SK-N-SH (cell line): ENCODE results near the gene PABPC1L. TPM values are rescaled to one million over a fixed set of nuclear protein-coding genes. Genes with fewer than 3 reads are reported as not detected.

Experiments used
- CTCF ChIA-PET: fragments of 300-600, 350-600 bp; formaldehyde crosslinking; extraction: SDS; loops from one replicate; lab custom pipeline; 2021; lab: Yijun Ruan, JAX
- POLR2A ChIA-PET: fragments of 350-600 bp; sonication (Branson Sonifier 250); formaldehyde crosslinking; extraction: SDS; loops from one replicate; lab custom pipeline; 2020; ENCODE audit warnings: antibody characterized with exemption, inconsistent platforms; lab: Yijun Ruan, JAX
- DNase-seq: peaks from one replicate; pipeline ENCODE4 v3.0.0; 2012
- H2AFZ ChIP-seq: fragments of 200-600 bp; sonication (generic); 2 replicates; pipeline ENCODE4 v1.8.1; 2016; ENCODE audit warnings: antibody characterized with exemption, mild to moderate bottlenecking, low read depth
- H3F3A ChIP-seq: fragments of 200-600 bp; sonication (generic); replicated peaks from 2 replicates; pipeline ENCODE3; 2016; ENCODE audit warnings: antibody characterized with exemption, mild to moderate bottlenecking; ENCODE audit not compliant: insufficient read depth
- H3K27ac ChIP-seq, 2 experiments: fragments of 200-500 bp in 1 of 2; fragments of 200-600 bp in 1 of 2; sonication (Bioruptor generic) in 1 of 2; sonication (generic), shearing (Covaris generic) in 1 of 2; 2 replicates each; pipeline versions ENCODE4 v1.5.1 to v1.6.1; 2014 to 2016; ENCODE audit warnings: low read depth in 2 of 2, inconsistent platforms in 1 of 2, low read length in 1 of 2, mild to moderate bottlenecking in 1 of 2, mixed read lengths in 1 of 2
- H3K27me3 ChIP-seq: fragments of 200-600 bp; sonication (generic), shearing (Covaris generic); 2 replicates; pipeline ENCODE4 v1.6.1; 2016; ENCODE audit warnings: mixed run types; ENCODE audit not compliant: insufficient read depth
- H3K36me3 ChIP-seq, 2 experiments: fragments of 200-500 bp in 1 of 2; fragments of 200-600 bp in 1 of 2; sonication (Bioruptor generic) in 1 of 2; sonication (generic) in 1 of 2; replicated peaks in 1 of 2; 2 replicates each; pipeline versions ENCODE3 to v1.5.1; 2014 to 2016; ENCODE audit warnings: low read length in 1 of 2, mild to moderate bottlenecking in 1 of 2; ENCODE audit not compliant: insufficient read depth in 2 of 2, control insufficient read depth in 1 of 2
- H3K4me1 ChIP-seq, 2 experiments: fragments of 200-500 bp in 1 of 2; fragments of 200-600 bp in 1 of 2; sonication (Bioruptor generic) in 1 of 2; sonication (generic), shearing (Covaris generic) in 1 of 2; 2 replicates each; pipeline versions ENCODE4 v1.5.1 to v1.6.1; 2014 to 2016; ENCODE audit warnings: low read depth in 1 of 2, low read length in 1 of 2, mixed run types in 1 of 2; ENCODE audit not compliant: insufficient read depth in 2 of 2, control insufficient read depth in 1 of 2
- H3K4me2 ChIP-seq: fragments of 200-600 bp; sonication (generic), shearing (Covaris generic); 2 replicates; pipeline ENCODE4 v1.6.1; 2017; ENCODE audit warnings: mixed run types
- H3K4me3 ChIP-seq, 2 experiments: fragments of 200-500 bp in 1 of 2; fragments of 200-600 bp in 1 of 2; sonication (Bioruptor generic) in 1 of 2; sonication (generic), shearing (Covaris generic) in 1 of 2; 2 replicates each; pipeline versions ENCODE4 v1.5.1 to v1.8.1; 2014 to 2016; ENCODE audit warnings: low read depth in 2 of 2, inconsistent platforms in 1 of 2, low read length in 1 of 2, mild to moderate bottlenecking in 1 of 2, mixed read lengths in 1 of 2, moderate library complexity in 1 of 2
- H3K79me2 ChIP-seq: fragments of 200-600 bp; sonication (generic); 2 replicates; pipeline ENCODE4 v1.8.1; 2017; ENCODE audit warnings: mild to moderate bottlenecking; ENCODE audit not compliant: insufficient read depth
- H3K9ac ChIP-seq: fragments of 200-600 bp; sonication (generic); 2 replicates; pipeline ENCODE4 v1.6.1; 2017; ENCODE audit warnings: mixed run types
- H3K9me2 ChIP-seq: fragments of 200-600 bp; sonication (generic); 2 replicates; pipeline ENCODE4 v1.6.1; 2017; ENCODE audit warnings: mixed run types
- H3K9me3 ChIP-seq: fragments of 200-600 bp; sonication (generic); 2 replicates; pipeline ENCODE4 v1.6.1; 2017; ENCODE audit warnings: mixed run types, mild to moderate bottlenecking, moderate library complexity
- H4K20me1 ChIP-seq: fragments of 200-600 bp; sonication (generic); 2 replicates; pipeline ENCODE4 v1.6.1; 2017; ENCODE audit warnings: mild to moderate bottlenecking, mixed run types; ENCODE audit not compliant: insufficient read depth
- CTCF ChIP-seq: fragments of 200-600 bp; sonication (generic); IDR thresholded peaks from 2 replicates; pipeline ENCODE4 v1.6.1; 2017; ENCODE audit warnings: antibody characterized with exemption, mild to moderate bottlenecking, moderate library complexity
- ELF1 ChIP-seq: IDR thresholded peaks from 2 replicates; pipeline ENCODE4 v1.4.0; 2012
- EP300 ChIP-seq, 2 experiments: IDR thresholded peaks; 2 replicates each; pipeline versions ENCODE4 v1.4.0 to v1.6.1; 2012; ENCODE audit warnings: borderline replicate concordance in 1 of 2, low read depth in 1 of 2, low read length in 1 of 2
- FOSL2 ChIP-seq: IDR thresholded peaks from 2 replicates; pipeline ENCODE4 v1.4.0; 2012; ENCODE audit warnings: low read depth, mild to moderate bottlenecking, moderate library complexity, borderline replicate concordance
- IRF3 ChIP-seq: fragments of 150-350 bp; IDR thresholded peaks from 2 replicates; pipeline ENCODE4 v1.6.1; 2016; ENCODE audit warnings: mild to moderate bottlenecking, low read depth, low read length
- JUND ChIP-seq: IDR thresholded peaks from 2 replicates; pipeline ENCODE4 v1.4.0; 2012
- NRF1 ChIP-seq: IDR thresholded peaks from 2 replicates; pipeline ENCODE4 v1.6.1; 2012; ENCODE audit warnings: low read depth, mild to moderate bottlenecking, low read length
- RAD21 ChIP-seq: IDR thresholded peaks from 2 replicates; pipeline ENCODE4 v1.6.1; 2012; ENCODE audit warnings: mild to moderate bottlenecking, low read length
- RXRA ChIP-seq: IDR thresholded peaks from 2 replicates; pipeline ENCODE4 v1.4.0; 2012; ENCODE audit warnings: low read depth, mild to moderate bottlenecking, borderline replicate concordance
- SIN3A ChIP-seq: IDR thresholded peaks from 2 replicates; pipeline ENCODE4 v1.6.1; 2012; ENCODE audit warnings: low read depth, mild to moderate bottlenecking, low read length, moderate library complexity, borderline replicate concordance
- TAF1 ChIP-seq: IDR thresholded peaks from 2 replicates; pipeline ENCODE4 v1.6.1; 2012; ENCODE audit warnings: low read depth, mild to moderate bottlenecking, low read length, moderate library complexity, borderline replicate concordance
- TEAD4 ChIP-seq: IDR thresholded peaks from 2 replicates; pipeline ENCODE4 v1.4.0; 2012; ENCODE audit warnings: mild to moderate bottlenecking, borderline replicate concordance; ENCODE audit not compliant: insufficient read depth
- USF1 ChIP-seq: IDR thresholded peaks from 2 replicates; pipeline ENCODE4 v1.4.0; 2012; ENCODE audit warnings: low read depth, borderline replicate concordance
- ZBTB33 ChIP-seq: IDR thresholded peaks from 2 replicates; pipeline ENCODE4 v1.4.0; 2012; ENCODE audit warnings: low read depth, borderline replicate concordance
- WGBS: methylation state at CpG from one replicate; pipeline ENCODE4 v1.1.6; 2017; ENCODE audit warnings: low lambda C conversion rate; 5-methylcytosine and 5-hydroxymethylcytosine counted together
- polyA plus RNA-seq, 3 experiments: library from polyadenylated mRNA; depleted of rRNA; stranded (reverse); fragments of >200 nt; gene quantifications; 2 replicates each; pipeline ENCODE4 v1.2.3, GENCODE V29; 2012

The PABPC1L gene
- polyA plus RNA-seq, 1 of the 3 experiments (the other 2 are of a cell fraction): 205 TPM

GRCh38 chr20:44954211-44954610, 44.4 kb downstream of the PABPC1L start:
- peaks cover 59 to 69% of the 10 kb centered on the region in 2 experiments for H3K36me3 ChIP-seq
- no peaks in the 10 kb centered on the region for H3K9me2 ChIP-seq
- TF ChIP-seq EP300 (IDR thresholded peaks at IDR 0.05; ENCODE audit: borderline replicate concordance in 1 of 2, low read depth in 1 of 2, low read length in 1 of 2) (no peak), RXRA (no peak)
- H3K4me1 ChIP-seq: peaks cover 5 to 8% of the 10 kb centered on the region in 2 experiments; a peak in 3 of 4 replicates
- WGBS: 98% methylated on average over 5 of the region's 5 CpGs
- no peak overlapping the region for H3K4me3 ChIP-seq
- ChIA-PET CTCF (interaction anchor here (1.0 kb wide), 1 partner anchor 11 kb away, joined by 3 read pairs; no protein-coding TSS in a partner anchor), POLR2A (no interaction called here)
- H3K27ac ChIP-seq: no peak overlapping the region; a peak in 1 of 4 replicates
- H2AFZ ChIP-seq: no peak overlapping the region
- H3K27me3 ChIP-seq: no peaks in the 10 kb centered on the region
- peaks cover 12% of the 10 kb centered on the region for H4K20me1 ChIP-seq
- H3K9ac ChIP-seq: no peak overlapping the region
- no peak for DNase-seq
- no peak overlapping the region for H3K4me2 ChIP-seq
- no peaks in the 10 kb centered on the region for H3K9me3 ChIP-seq
- peaks cover 44% of the 10 kb centered on the region for H3K79me2 ChIP-seq
- no peaks in the 10 kb centered on the region for H3F3A ChIP-seq

DNA sequence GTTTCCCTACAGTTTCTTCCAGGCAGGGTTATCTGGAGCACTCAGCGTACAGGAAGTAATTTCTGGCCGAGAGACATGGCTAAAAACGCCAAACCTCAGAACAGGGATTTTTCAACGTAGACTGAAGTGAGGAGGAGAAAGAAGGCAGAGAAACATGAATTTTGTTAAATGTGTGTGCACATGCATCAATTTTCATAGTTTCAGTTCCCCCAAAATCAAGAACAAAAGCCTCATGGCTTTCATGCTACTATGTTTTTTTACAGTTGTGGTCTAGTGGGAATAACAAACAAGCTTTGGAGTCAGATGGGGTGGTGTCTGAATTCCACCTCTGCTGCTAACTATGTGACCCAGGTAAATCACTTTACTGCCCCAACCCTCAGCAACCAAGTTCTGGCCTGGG, 45.4 kb downstream of the PABPC1L start:
- H4K20me1 ChIP-seq: peaks cover 16% of the 10 kb centered on the region
- CTCF ChIA-PET: no interaction called here
- peaks cover 7 to 11% of the 10 kb centered on the region in 2 experiments; a peak in 3 of 4 replicates for H3K4me1 ChIP-seq
- no peaks in the 10 kb centered on the region for H3K9me3 ChIP-seq
- H2AFZ ChIP-seq: no peak overlapping the region
- peaks cover 51% of the 10 kb centered on the region for H3K79me2 ChIP-seq
- peaks cover 4% of the 10 kb centered on the region for H3F3A ChIP-seq
- H3K4me2 ChIP-seq: no peak overlapping the region
- 85% methylated on average over 4 of the region's 4 CpGs for WGBS
- POLR2A ChIA-PET: no interaction called here
- H3K27me3 ChIP-seq: no peaks in the 10 kb centered on the region
- no peak overlapping the region for H3K27ac ChIP-seq
- DNase-seq: no peak
- H3K4me3 ChIP-seq: no peak overlapping the region
- TF ChIP-seq NRF1 (no peak), JUND (no peak), IRF3 (no peak), ELF1 (no peak), CTCF (no peak), ZBTB33 (no peak), USF1 (no peak), FOSL2 (no peak), TAF1 (no peak), RAD21 (no peak), SIN3A (no peak), TEAD4 (no peak)
- H3K36me3 ChIP-seq: peaks cover 51 to 58% of the 10 kb centered on the region in 2 experiments
- no peaks in the 10 kb centered on the region for H3K9me2 ChIP-seq
- H3K9ac ChIP-seq: no peak overlapping the region
